B cell (primary cell): Measurements from ENCODE around the gene OPN4. TPM values are rescaled to one million over a fixed set of nuclear protein-coding genes. Genes with fewer than 3 reads are reported as not detected.

ENCODE experiments used
- ATAC-seq: fragments of 200-7000 bp; cut with Tn5 transposase; one replicate; pipeline ENCODE4 v1.10.0; 2021; ENCODE audit warnings: low read depth, mild to moderate bottlenecking, moderate number of reproducible peaks, moderate library complexity
- CTCF ChIA-PET: fragments of 350-600 bp; sonication (Branson Sonifier 250); formaldehyde crosslinking; loops from one replicate; lab custom pipeline; 2021; ENCODE audit warnings: antibody characterized with exemption, inconsistent platforms; lab: Charles Lee
- POLR2A ChIA-PET: fragments of 350-600 bp; sonication (Branson Sonifier 250); formaldehyde crosslinking; loops from one replicate; lab custom pipeline; 2021; ENCODE audit warnings: antibody characterized with exemption; lab: Charles Lee
- DNase-seq: peaks from one replicate; pipeline ENCODE4 v3.0.0; 2013
- H2AFZ ChIP-seq: 2 replicates; pipeline ENCODE4 v1.6.1; 2012; ENCODE audit warnings: mild to moderate bottlenecking, low read depth, low read length; ENCODE audit not compliant: insufficient read depth, poor library complexity, severe bottlenecking
- H3K27ac ChIP-seq, 2 donors: 1 replicate in 1 of 2; 2 replicates in 1 of 2; pipeline ENCODE4 v1.5.1; 2012 to 2013; ENCODE audit warnings: low read length in 2 of 2, mild to moderate bottlenecking in 2 of 2, moderate library complexity in 1 of 2
- H3K27me3 ChIP-seq, 4 experiments: fragments of 200-600 bp in 1 of 4; sonication (generic) in 1 of 4; replicated peaks in 1 of 4; 1 replicate in 2 of 4; 2 replicates in 2 of 4; pipeline versions ENCODE4 v1.6.1 to v1.7.0; 2013 to 2016; ENCODE audit warnings: low read length in 3 of 4, mild to moderate bottlenecking in 2 of 4, mixed read lengths in 1 of 4, moderate library complexity in 1 of 4; ENCODE audit not compliant: insufficient read depth in 4 of 4, control insufficient read depth in 3 of 4; ENCODE audit errors: control extremely low read depth in 1 of 4
- H3K36me3 ChIP-seq, 2 experiments: replicated peaks in 1 of 2; 1 replicate in 1 of 2; 2 replicates in 1 of 2; pipeline versions ENCODE4 v1.6.1 to v1.7.1; 2013; ENCODE audit warnings: low read length in 1 of 2; ENCODE audit not compliant: insufficient read depth in 2 of 2, control insufficient read depth in 1 of 2; ENCODE audit errors: control extremely low read depth in 1 of 2, extremely low read depth in 1 of 2
- H3K4me1 ChIP-seq, 2 donors: fragments of 200-600 bp in 1 of 2; sonication (generic) in 1 of 2; 1 replicate in 1 of 2; 2 replicates in 1 of 2; pipeline versions ENCODE4 v1.5.1 to v1.6.1; 2013 to 2017; ENCODE audit warnings: low read length in 2 of 2; ENCODE audit not compliant: control insufficient read depth in 2 of 2, insufficient read depth in 2 of 2
- H3K4me2 ChIP-seq: replicated peaks from 2 replicates; pipeline ENCODE3; 2012; ENCODE audit warnings: mild to moderate bottlenecking, low read depth, low read length; ENCODE audit not compliant: poor library complexity, severe bottlenecking
- H3K4me3 ChIP-seq, 5 experiments: fragments of 200-600 bp in 1 of 5; sonication (generic) in 1 of 5; 1 replicate in 3 of 5; 2 replicates in 2 of 5; pipeline versions ENCODE4 v1.5.1 to v1.7.0; 2011 to 2016; ENCODE audit warnings: low read length in 4 of 5, mild to moderate bottlenecking in 4 of 5, low read depth in 2 of 5, control low read depth in 1 of 5, moderate library complexity in 1 of 5; ENCODE audit not compliant: insufficient read depth in 1 of 5; ENCODE audit errors: control extremely low read depth in 1 of 5, extremely low read depth in 1 of 5
- H3K79me2 ChIP-seq: fragments of 200-600 bp; sonication (generic); one replicate; pipeline ENCODE4 v1.6.0; 2016; ENCODE audit warnings: low read length; ENCODE audit not compliant: control insufficient read depth, insufficient read depth
- H3K9ac ChIP-seq: fragments of 200-600 bp; sonication (generic); 2 replicates; pipeline ENCODE4 v1.6.1; 2017; ENCODE audit warnings: mild to moderate bottlenecking, low read length, moderate library complexity
- H3K9me3 ChIP-seq, 3 donors: one replicate each; pipeline versions ENCODE4 v1.6.1 to v1.7.1; 2013; ENCODE audit warnings: low read length in 2 of 3; ENCODE audit not compliant: control insufficient read depth in 2 of 3, insufficient read depth in 1 of 3; ENCODE audit errors: control extremely low read depth in 1 of 3
- H4K20me1 ChIP-seq: 2 replicates; pipeline ENCODE4 v1.6.0; 2012; ENCODE audit warnings: mild to moderate bottlenecking, low read length; ENCODE audit not compliant: insufficient read depth, control insufficient read depth, poor library complexity, severe bottlenecking
- H3K27ac Mint-ChIP-seq: one replicate; pipeline ENCODE4 v1.8.0; 2021; ENCODE audit warnings: mixed read lengths
- H3K27me3 Mint-ChIP-seq: one replicate; pipeline ENCODE4 v1.8.0; 2021; ENCODE audit warnings: mixed read lengths
- H3K4me1 Mint-ChIP-seq: one replicate; pipeline ENCODE4 v1.8.0; 2021; ENCODE audit warnings: mixed read lengths
- H3K4me3 Mint-ChIP-seq: one replicate; pipeline ENCODE4 v1.8.0; 2021; ENCODE audit warnings: mixed read lengths
- H3K9me3 Mint-ChIP-seq: one replicate; pipeline ENCODE4 v1.8.0; 2022; ENCODE audit warnings: mixed read lengths; ENCODE audit not compliant: insufficient read depth
- EZH2 ChIP-seq: IDR thresholded peaks from 2 replicates; pipeline ENCODE4 v1.6.1; 2012; ENCODE audit warnings: borderline replicate concordance, low read depth, mild to moderate bottlenecking, moderate library complexity, low read length; ENCODE audit not compliant: insufficient read depth, poor library complexity, severe bottlenecking
- WGBS: methylation state at CpG from one replicate; pipeline ENCODE4 v1.1.5; 2013; ENCODE audit warnings: missing lambda C conversion rate; ENCODE audit not compliant: insufficient coverage; 5-methylcytosine and 5-hydroxymethylcytosine counted together
- intact Hi-C: fragments of 100-400 bp; cut with micrococcal nuclease; formaldehyde crosslinking; loops from one replicate; pipeline ENCODE4 v1.10.0; 2022
- polyA plus RNA-seq: library from polyadenylated mRNA; depleted of rRNA; stranded (reverse); fragments of >200 nt; gene quantifications from 2 replicates; pipeline ENCODE4 v1.2.3, GENCODE V29; 2012
- total RNA-seq, 2 donors: library from RNA; stranded (reverse); fragments of 120-200 nt in 1 of 2; gene quantifications; 1 replicate in 1 of 2; 2 replicates in 1 of 2; pipeline versions ENCODE4 v1.2.3 to v1.2.4, GENCODE V29; 2013 to 2022
- TF ChIP-seq, protein P1 (sequence below): fragments of 200-600 bp; IDR thresholded peaks from one replicate; pipeline ENCODE4 v1.8.0; 2022; ENCODE audit warnings: antibody characterized with exemption, mild to moderate bottlenecking

The OPN4 gene
- total and polyA plus RNA-seq, 2 donors (not counting 1 experiment from before 2014, with no cell fraction given) = not detected

GRCh38 chr10:86700851-86701617 lies 46.7 kb downstream of the OPN4 start:
- no peak for TF ChIP-seq EZH2
- TF ChIP-seq, protein P1, sequence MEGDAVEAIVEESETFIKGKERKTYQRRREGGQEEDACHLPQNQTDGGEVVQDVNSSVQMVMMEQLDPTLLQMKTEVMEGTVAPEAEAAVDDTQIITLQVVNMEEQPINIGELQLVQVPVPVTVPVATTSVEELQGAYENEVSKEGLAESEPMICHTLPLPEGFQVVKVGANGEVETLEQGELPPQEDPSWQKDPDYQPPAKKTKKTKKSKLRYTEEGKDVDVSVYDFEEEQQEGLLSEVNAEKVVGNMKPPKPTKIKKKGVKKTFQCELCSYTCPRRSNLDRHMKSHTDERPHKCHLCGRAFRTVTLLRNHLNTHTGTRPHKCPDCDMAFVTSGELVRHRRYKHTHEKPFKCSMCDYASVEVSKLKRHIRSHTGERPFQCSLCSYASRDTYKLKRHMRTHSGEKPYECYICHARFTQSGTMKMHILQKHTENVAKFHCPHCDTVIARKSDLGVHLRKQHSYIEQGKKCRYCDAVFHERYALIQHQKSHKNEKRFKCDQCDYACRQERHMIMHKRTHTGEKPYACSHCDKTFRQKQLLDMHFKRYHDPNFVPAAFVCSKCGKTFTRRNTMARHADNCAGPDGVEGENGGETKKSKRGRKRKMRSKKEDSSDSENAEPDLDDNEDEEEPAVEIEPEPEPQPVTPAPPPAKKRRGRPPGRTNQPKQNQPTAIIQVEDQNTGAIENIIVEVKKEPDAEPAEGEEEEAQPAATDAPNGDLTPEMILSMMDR = no peak
- no peak overlapping the region for H3K4me3 Mint-ChIP-seq
- H3K4me1 Mint-ChIP-seq = no peaks in the 10 kb centered on the region
- no peaks in the 10 kb centered on the region for H3K9me3 Mint-ChIP-seq
- POLR2A ChIA-PET = no interaction called here
- no peak overlapping the region for H3K27ac Mint-ChIP-seq
- Histone ChIP-seq H3K4me3 (no peak overlapping the region), H3K27ac (no peak overlapping the region), H2AFZ (no peak overlapping the region), H3K27me3 (peaks cover 0 to 4% (median 0%) of the 10 kb centered on the region in 4 experiments), H4K20me1 (no peaks in the 10 kb centered on the region), H3K4me2 (no peak overlapping the region), H3K36me3 (no peaks in the 10 kb centered on the region), H3K4me1 (no peaks in the 10 kb centered on the region), H3K9ac (no peak overlapping the region), H3K79me2 (no peaks in the 10 kb centered on the region), H3K9me3 (no peaks in the 10 kb centered on the region)
- CTCF ChIA-PET = interaction anchor here (1.8 kb wide), 1 partner anchor 11 kb away, joined by 4 read pairs; no protein-coding TSS in a partner anchor
- no peaks in the 10 kb centered on the region for H3K27me3 Mint-ChIP-seq
- intact Hi-C loops = no loop called here
- DNase-seq (no peak), ATAC-seq (no peak)
- 95% methylated on average over 9 of the region's 12 CpGs for WGBS

GRCh38 chr10:86703176-86703575 lies 48.8 kb downstream of the OPN4 start:
- no peak overlapping the region for H2AFZ ChIP-seq
- no peaks in the 10 kb centered on the region for H3K4me1 ChIP-seq
- H3K27ac Mint-ChIP-seq = no peak overlapping the region
- H3K9me3 ChIP-seq = no peaks in the 10 kb centered on the region
- no peak overlapping the region for H3K4me3 Mint-ChIP-seq
- H3K36me3 ChIP-seq = no peaks in the 10 kb centered on the region
- no peaks in the 10 kb centered on the region for H3K27me3 Mint-ChIP-seq
- H3K27me3 ChIP-seq = peaks cover 0 to 4% (median 0%) of the 10 kb centered on the region in 4 experiments
- H3K4me2 ChIP-seq = no peak overlapping the region
- no peak overlapping the region for H3K9ac ChIP-seq
- CTCF ChIA-PET = interaction anchor here (0.6 to 1.7 kb wide), 2 partner anchors 10 to 19 kb away, joined by 3 to 6 read pairs; no protein-coding TSS in a partner anchor
- no peak overlapping the region for H3K4me3 ChIP-seq
- no peak overlapping the region for H3K27ac ChIP-seq
- intact Hi-C loops = no loop called here
- TF ChIP-seq, protein P1 = no peak
- TF ChIP-seq EZH2 = no peak
- ATAC-seq (no peak), DNase-seq (no peak)
- no peaks in the 10 kb centered on the region for H3K4me1 Mint-ChIP-seq
- H3K9me3 Mint-ChIP-seq = no peaks in the 10 kb centered on the region
- no peaks in the 10 kb centered on the region for H3K79me2 ChIP-seq
- WGBS = 95% methylated on average over 8 of the region's 8 CpGs
- no peaks in the 10 kb centered on the region for H4K20me1 ChIP-seq
- POLR2A ChIA-PET = no interaction called here
